HEK293 (cell line): ENCODE measurements around the gene RGS7.

Experiments used
- ATF2 ChIP-seq: fragments of 450-650 bp; formaldehyde crosslinking; IDR thresholded peaks from 2 replicates; pipeline ENCODE4 v1.5.1; 2016; ENCODE audit warnings: missing biosample characterization, missing genetic modification characterization, low read depth
- GFI1B ChIP-seq: fragments of 450-650 bp; formaldehyde crosslinking; IDR thresholded peaks from 2 replicates; pipeline ENCODE4 v1.5.1; 2016; ENCODE audit warnings: missing biosample characterization, missing genetic modification characterization
- KLF7 ChIP-seq: fragments of 450-650 bp; formaldehyde crosslinking; IDR thresholded peaks from 2 replicates; pipeline ENCODE4 v1.5.1; 2016; ENCODE audit warnings: missing biosample characterization, missing genetic modification characterization, borderline replicate concordance
- PRDM2 ChIP-seq: fragments of 450-650 bp; formaldehyde crosslinking; IDR thresholded peaks from 2 replicates; pipeline ENCODE4 v1.5.1; 2016; ENCODE audit warnings: missing biosample characterization, missing genetic modification characterization, borderline replicate concordance
- ZBTB21 ChIP-seq: fragments of 450-650 bp; formaldehyde crosslinking; IDR thresholded peaks from 2 replicates; pipeline ENCODE4 v1.5.1; 2017; ENCODE audit warnings: missing biosample characterization, missing genetic modification characterization
- ZBTB48 ChIP-seq: fragments of 450-650 bp; formaldehyde crosslinking; IDR thresholded peaks from 2 replicates; pipeline ENCODE4 v1.5.1; 2016; ENCODE audit warnings: missing biosample characterization, missing genetic modification characterization
- ZNF23 ChIP-seq: fragments of 450-650 bp; formaldehyde crosslinking; IDR thresholded peaks from 2 replicates; pipeline ENCODE4 v1.5.1; 2016; ENCODE audit warnings: missing biosample characterization, missing genetic modification characterization, borderline replicate concordance
- ZNF398 ChIP-seq: fragments of 450-650 bp; formaldehyde crosslinking; IDR thresholded peaks from 2 replicates; pipeline ENCODE4 v1.5.1; 2017; ENCODE audit warnings: missing biosample characterization, missing genetic modification characterization
- ZNF548 ChIP-seq: fragments of 450-650 bp; formaldehyde crosslinking; IDR thresholded peaks from 2 replicates; pipeline ENCODE4 v1.5.1; 2016; ENCODE audit warnings: missing biosample characterization, missing genetic modification characterization
- ZNF555 ChIP-seq: fragments of 450-650 bp; formaldehyde crosslinking; conservative IDR thresholded peaks from 2 replicates; pipeline ENCODE4 v1.5.1; 2017; ENCODE audit warnings: missing biosample characterization, mild to moderate bottlenecking, missing genetic modification characterization, inconsistent platforms
- ZNF560 ChIP-seq: fragments of 450-650 bp; formaldehyde crosslinking; IDR thresholded peaks from 2 replicates; pipeline ENCODE4 v1.5.1; 2017; ENCODE audit warnings: missing biosample characterization, missing genetic modification characterization, borderline replicate concordance
- ZNF561 ChIP-seq: fragments of 450-650 bp; IDR thresholded peaks from 2 replicates; pipeline ENCODE4 v1.5.1; 2018; ENCODE audit warnings: missing biosample characterization, missing genetic modification characterization, borderline replicate concordance
- ZNF623 ChIP-seq: fragments of 450-650 bp; formaldehyde crosslinking; IDR thresholded peaks from 2 replicates; pipeline ENCODE4 v1.5.1; 2016; ENCODE audit warnings: missing biosample characterization, missing genetic modification characterization
- ZNF639 ChIP-seq: fragments of 450-650 bp; formaldehyde crosslinking; IDR thresholded peaks from 2 replicates; pipeline ENCODE4 v1.5.1; 2016; ENCODE audit warnings: missing biosample characterization, missing genetic modification characterization
- ZNF747 ChIP-seq: fragments of 450-650 bp; formaldehyde crosslinking; IDR thresholded peaks from 2 replicates; pipeline ENCODE4 v1.5.1; 2016; ENCODE audit warnings: missing biosample characterization, missing genetic modification characterization
- TF ChIP-seq, protein P1 (sequence below): fragments of 450-650 bp; formaldehyde crosslinking; IDR thresholded peaks from 2 replicates; pipeline ENCODE4 v1.5.1; 2016; ENCODE audit warnings: missing biosample characterization, missing genetic modification characterization
- TF ChIP-seq, protein P2 (sequence below): fragments of 450-650 bp; formaldehyde crosslinking; IDR thresholded peaks from 2 replicates; pipeline ENCODE4 v1.5.1; 2016; ENCODE audit warnings: missing biosample characterization, missing genetic modification characterization
- TF ChIP-seq, protein P3 (sequence below): fragments of 450-650 bp; formaldehyde crosslinking; IDR thresholded peaks from 2 replicates; pipeline ENCODE4 v1.5.1; 2016; ENCODE audit warnings: missing biosample characterization, missing genetic modification characterization

Gene RGS7

GRCh38 chr1:241357366-241358340 lies 648 bp upstream of the RGS7 start (continued):
- TF ChIP-seq, protein P1, sequence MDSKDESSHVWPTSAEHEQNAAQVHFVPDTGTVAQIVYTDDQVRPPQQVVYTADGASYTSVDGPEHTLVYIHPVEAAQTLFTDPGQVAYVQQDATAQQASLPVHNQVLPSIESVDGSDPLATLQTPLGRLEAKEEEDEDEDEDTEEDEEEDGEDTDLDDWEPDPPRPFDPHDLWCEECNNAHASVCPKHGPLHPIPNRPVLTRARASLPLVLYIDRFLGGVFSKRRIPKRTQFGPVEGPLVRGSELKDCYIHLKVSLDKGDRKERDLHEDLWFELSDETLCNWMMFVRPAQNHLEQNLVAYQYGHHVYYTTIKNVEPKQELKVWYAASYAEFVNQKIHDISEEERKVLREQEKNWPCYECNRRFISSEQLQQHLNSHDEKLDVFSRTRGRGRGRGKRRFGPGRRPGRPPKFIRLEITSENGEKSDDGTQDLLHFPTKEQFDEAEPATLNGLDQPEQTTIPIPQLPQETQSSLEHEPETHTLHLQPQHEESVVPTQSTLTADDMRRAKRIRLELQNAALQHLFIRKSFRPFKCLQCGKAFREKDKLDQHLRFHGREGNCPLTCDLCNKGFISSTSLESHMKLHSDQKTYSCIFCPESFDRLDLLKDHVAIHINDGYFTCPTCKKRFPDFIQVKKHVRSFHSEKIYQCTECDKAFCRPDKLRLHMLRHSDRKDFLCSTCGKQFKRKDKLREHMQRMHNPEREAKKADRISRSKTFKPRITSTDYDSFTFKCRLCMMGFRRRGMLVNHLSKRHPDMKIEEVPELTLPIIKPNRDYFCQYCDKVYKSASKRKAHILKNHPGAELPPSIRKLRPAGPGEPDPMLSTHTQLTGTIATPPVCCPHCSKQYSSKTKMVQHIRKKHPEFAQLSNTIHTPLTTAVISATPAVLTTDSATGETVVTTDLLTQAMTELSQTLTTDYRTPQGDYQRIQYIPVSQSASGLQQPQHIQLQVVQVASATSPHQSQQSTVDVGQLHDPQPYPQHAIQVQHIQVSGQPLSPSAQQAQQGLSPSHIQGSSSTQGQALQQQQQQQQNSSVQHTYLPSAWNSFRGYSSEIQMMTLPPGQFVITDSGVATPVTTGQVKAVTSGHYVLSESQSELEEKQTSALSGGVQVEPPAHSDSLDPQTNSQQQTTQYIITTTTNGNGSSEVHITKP (tag by site-specific recombination): 0 out of 2 replicates have a peak, but pooled peaks have one; percentile 19
- no peak for TF ChIP-seq PRDM2 (tag by site-specific recombination)
- TF ChIP-seq ATF2: no peak
- TF ChIP-seq ZNF561 (tag by site-specific recombination): no peak
- no peak for TF ChIP-seq ZNF560
- TF ChIP-seq, protein P2, sequence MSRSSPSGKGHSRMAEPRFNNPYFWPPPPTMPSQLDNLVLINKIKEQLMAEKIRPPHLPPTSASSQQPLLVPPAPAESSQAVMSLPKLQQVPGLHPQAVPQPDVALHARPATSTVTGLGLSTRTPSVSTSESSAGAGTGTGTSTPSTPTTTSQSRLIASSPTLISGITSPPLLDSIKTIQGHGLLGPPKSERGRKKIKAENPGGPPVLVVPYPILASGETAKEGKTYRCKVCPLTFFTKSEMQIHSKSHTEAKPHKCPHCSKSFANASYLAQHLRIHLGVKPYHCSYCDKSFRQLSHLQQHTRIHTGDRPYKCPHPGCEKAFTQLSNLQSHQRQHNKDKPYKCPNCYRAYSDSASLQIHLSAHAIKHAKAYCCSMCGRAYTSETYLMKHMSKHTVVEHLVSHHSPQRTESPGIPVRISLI (tag by site-specific recombination): no peak
- TF ChIP-seq, protein P3, sequence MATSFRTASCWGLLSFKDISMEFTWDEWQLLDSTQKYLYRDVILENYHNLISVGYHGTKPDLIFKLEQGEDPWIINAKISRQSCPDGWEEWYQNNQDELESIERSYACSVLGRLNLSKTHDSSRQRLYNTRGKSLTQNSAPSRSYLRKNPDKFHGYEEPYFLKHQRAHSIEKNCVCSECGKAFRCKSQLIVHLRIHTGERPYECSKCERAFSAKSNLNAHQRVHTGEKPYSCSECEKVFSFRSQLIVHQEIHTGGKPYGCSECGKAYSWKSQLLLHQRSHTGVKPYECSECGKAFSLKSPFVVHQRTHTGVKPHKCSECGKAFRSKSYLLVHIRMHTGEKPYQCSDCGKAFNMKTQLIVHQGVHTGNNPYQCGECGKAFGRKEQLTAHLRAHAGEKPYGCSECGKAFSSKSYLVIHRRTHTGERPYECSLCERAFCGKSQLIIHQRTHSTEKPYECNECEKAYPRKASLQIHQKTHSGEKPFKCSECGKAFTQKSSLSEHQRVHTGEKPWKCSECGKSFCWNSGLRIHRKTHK (tag by site-specific recombination): no peak
- no peak for TF ChIP-seq ZBTB21 (tag by site-specific recombination)
- no peak for TF ChIP-seq ZNF555 (tag by site-specific recombination)
- no peak for TF ChIP-seq ZBTB48 (tag by site-specific recombination)
- no peak for TF ChIP-seq KLF7 (tag by site-specific recombination)
- TF ChIP-seq ZNF398: no peak
- TF ChIP-seq ZNF548 (tag by site-specific recombination): no peak
- TF ChIP-seq GFI1B: no peak
- no peak for TF ChIP-seq ZNF23 (tag by site-specific recombination)
- TF ChIP-seq ZNF747 (tag by site-specific recombination): no peak
- no peak for TF ChIP-seq ZNF623
- TF ChIP-seq ZNF639: no peak
